GM18907 (cell line): Measurements from ENCODE around the gene INTS3.

Experiments used
- ATAC-seq: cut with Tn5 transposase; IDR thresholded peaks from one replicate; pipeline ENCODE4 v1.9.1; 2021; ENCODE audit warnings: mild to moderate bottlenecking, moderate library complexity; ENCODE audit not compliant: unreplicated experiment

The INTS3 gene, protein sequence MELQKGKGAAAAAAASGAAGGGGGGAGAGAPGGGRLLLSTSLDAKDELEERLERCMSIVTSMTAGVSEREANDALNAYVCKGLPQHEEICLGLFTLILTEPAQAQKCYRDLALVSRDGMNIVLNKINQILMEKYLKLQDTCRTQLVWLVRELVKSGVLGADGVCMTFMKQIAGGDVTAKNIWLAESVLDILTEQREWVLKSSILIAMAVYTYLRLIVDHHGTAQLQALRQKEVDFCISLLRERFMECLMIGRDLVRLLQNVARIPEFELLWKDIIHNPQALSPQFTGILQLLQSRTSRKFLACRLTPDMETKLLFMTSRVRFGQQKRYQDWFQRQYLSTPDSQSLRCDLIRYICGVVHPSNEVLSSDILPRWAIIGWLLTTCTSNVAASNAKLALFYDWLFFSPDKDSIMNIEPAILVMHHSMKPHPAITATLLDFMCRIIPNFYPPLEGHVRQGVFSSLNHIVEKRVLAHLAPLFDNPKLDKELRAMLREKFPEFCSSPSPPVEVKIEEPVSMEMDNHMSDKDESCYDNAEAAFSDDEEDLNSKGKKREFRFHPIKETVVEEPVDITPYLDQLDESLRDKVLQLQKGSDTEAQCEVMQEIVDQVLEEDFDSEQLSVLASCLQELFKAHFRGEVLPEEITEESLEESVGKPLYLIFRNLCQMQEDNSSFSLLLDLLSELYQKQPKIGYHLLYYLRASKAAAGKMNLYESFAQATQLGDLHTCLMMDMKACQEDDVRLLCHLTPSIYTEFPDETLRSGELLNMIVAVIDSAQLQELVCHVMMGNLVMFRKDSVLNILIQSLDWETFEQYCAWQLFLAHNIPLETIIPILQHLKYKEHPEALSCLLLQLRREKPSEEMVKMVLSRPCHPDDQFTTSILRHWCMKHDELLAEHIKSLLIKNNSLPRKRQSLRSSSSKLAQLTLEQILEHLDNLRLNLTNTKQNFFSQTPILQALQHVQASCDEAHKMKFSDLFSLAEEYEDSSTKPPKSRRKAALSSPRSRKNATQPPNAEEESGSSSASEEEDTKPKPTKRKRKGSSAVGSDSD

GRCh38 chr1:153727463-153728304 lies at the start of gene INTS3:
Gene INTS3, plus strand, starts transcription at chr1:153728050. Its CDS starts 585 bp downstream, at chr1:153728635.
- peak; percentile 95 for ATAC-seq

DNA sequence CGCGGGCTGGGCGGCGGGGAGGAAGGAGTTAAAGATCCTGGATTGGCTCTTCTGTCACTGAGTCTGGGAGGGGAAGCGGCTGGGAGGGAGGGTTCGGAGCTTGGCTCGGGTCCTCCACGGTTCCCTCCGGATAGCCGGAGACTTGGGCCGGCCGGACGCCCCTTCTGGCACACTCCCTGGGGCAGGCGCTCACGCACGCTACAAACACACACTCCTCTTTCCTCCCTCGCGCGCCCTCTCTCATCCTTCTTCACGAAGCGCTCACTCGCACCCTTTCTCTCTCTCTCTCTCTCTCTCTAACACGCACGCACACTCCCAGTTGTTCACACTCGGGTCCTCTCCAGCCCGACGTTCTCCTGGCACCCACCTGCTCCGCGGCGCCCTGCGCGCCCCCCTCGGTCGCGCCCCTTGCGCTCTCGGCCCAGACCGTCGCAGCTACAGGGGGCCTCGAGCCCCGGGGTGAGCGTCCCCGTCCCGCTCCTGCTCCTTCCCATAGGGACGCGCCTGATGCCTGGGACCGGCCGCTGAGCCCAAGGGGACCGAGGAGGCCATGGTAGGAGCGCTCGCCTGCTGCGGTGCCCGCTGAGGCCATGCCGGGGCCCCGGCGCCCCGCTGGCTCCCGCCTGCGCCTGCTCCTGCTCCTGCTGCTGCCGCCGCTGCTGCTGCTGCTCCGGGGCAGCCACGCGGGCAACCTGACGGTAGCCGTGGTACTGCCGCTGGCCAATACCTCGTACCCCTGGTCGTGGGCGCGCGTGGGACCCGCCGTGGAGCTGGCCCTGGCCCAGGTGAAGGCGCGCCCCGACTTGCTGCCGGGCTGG lies 49.1 kb upstream of the INTS3 start, which contains the start of gene NPR1:
NPR1 (plus strand) TSS at position 170 of the 818 bp plus-strand sequence; CDS start at position 591, 421 bp downstream.
- no peak for ATAC-seq

GRCh38 chr1:153679337-153680119 lies 48.3 kb upstream of the INTS3 start:
- ATAC-seq: no peak

DNA sequence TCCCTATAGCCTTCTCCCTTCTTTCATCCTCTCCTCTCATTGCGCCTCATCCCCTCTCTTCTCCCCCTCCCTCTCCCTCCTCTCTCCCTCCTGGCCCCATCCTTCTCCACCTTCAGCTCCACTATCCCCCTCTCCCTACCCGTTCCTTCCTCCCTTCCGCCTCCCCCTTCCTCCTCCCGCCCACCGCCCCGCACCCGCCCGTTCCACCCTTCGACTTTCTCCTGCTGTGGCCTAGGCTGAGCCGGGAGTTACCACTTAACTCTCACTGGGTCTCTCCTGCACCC lies 47.8 kb upstream of the INTS3 start:
- ATAC-seq: no peak

DNA sequence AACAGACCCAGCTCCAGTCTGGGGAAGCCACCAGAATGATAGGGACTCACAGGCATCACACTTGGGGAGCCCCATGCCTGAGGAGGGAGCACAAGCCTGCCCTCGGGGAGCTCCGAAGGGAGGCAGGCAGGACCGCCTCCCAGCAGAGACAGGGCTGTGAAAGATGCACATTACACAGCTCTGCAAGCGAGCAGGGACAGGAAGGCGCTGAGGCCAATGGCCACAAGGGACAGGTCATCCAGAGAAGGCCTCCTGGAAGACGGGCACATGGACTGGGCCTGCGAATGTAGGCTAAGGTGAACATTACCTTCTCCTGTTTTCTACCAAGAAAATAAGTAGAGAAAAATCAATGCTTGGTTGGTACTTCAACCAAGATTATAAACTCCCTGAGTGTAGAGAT lies 45.1 kb upstream of the INTS3 start:
- ATAC-seq: no peak

- no peak for ATAC-seq
Observed at GRCh38 chr1:153683854-153684253, 44.0 kb upstream of the INTS3 start.

GRCh38 chr1:153684892-153685291 lies 43.0 kb upstream of the INTS3 start:
- no peak for ATAC-seq

DNA sequence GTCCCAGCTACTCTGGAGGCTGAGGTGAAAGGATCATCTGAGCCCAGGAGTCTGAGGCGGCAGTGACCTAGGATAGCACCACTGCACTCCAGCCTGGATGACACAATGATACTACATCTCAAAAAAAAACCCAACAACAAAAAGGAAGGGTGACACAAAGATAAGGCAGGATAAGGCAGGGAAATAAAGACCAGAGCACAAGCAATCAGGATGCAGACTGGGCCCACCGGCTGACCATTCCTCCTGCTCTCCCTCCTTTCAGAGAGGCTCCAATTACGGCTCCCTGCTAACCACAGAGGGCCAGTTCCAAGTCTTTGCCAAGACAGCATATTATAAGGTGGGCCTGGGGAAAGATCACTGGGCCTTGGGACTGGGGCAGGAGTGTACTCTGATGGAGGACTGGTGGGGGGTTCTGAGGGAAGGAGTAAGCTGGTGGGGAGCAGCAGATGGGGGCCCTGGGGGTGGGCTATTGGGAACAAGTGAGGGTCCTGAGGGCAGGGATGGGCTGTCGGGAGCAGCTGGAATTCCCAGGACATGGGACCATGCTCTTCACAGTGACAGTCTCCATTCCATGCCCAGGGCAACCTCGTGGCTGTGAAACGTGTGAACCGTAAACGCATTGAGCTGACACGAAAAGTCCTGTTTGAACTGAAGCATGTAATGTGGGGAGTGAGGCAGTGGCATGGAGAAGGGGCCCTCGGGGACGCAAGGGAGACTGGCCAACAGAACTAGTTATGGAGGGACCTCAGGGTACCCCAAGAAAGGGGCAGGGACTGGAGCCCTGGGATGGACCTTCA lies 42.1 kb upstream of the INTS3 start:
- no peak for ATAC-seq

GRCh38 chr1:153687346-153688125 lies 40.3 kb upstream of the INTS3 start:
- ATAC-seq: no peak

DNA sequence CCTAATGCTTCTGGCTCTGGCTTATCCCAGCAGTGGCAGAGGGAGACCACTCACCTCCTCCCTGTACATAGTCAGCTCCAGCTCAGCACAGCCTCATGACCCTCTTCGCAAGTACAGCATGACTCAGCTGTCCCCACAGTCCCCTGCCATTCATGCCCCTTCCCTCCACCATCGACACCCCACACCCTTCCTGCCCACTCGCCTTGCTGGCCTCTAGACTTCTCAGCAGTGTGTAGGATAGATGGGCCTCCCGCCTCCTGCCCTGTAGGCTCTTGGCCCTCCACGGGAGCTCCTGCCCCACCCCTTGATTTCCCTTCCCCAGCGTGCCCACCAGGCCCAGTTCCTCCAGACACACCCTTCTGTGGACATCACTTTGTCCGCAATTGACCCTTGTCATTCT lies 39.6 kb upstream of the INTS3 start:
- ATAC-seq: no peak

GRCh38 chr1:153688736-153689328 lies 39.0 kb upstream of the INTS3 start:
- no peak for ATAC-seq

GRCh38 chr1:153693466-153693865 lies 34.4 kb upstream of the INTS3 start:
- ATAC-seq: no peak

DNA sequence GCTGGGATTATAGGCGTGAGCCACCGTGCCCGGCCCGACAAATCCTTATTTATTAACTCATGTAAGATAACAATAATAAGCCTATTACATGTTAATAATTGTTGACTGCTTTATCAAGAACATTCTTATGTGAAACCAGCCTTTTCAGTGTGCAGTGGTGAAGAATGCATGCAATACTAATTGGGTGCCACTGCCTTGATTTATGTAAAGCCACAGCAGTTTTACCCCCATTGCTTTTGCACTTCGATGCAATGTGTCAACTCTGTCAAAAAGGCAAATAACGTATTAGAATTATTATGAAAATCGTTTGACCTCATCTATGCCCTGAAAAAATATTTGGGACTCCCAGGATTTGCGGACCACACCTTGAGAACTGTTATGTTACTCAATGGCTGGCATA lies 31.1 kb upstream of the INTS3 start:
- no peak for ATAC-seq

- no peak for ATAC-seq
Observed at GRCh38 chr1:153697191-153698019, 30.4 kb upstream of the INTS3 start.

- ATAC-seq: peak; percentile 50
Observed at GRCh38 chr1:153698020-153698922, 29.6 kb upstream of the INTS3 start.
